OCI-LY1 (cell line): Measurements from ENCODE around the gene MSH6.

Experiments used
- H2AFZ ChIP-seq: fragments of 200-600 bp; sonication (generic), shearing (Covaris generic); 2 replicates; pipeline ENCODE4 v1.6.0; 2014; ENCODE audit warnings: antibody characterized with exemption, mild to moderate bottlenecking, low read length
- H3F3A ChIP-seq: fragments of 200-600 bp; sonication (generic), shearing (Covaris generic); 2 replicates; pipeline ENCODE4 v1.6.0; 2014; ENCODE audit warnings: mild to moderate bottlenecking, antibody characterized with exemption, low read length, moderate library complexity; ENCODE audit not compliant: insufficient read depth
- H3K27ac ChIP-seq: fragments of 200-600 bp; sonication (generic); 2 replicates; pipeline ENCODE4 v1.5.1; 2014; ENCODE audit warnings: low read length, mixed run types, mild to moderate bottlenecking, low read depth; ENCODE audit not compliant: poor library complexity, severe bottlenecking
- H3K27me3 ChIP-seq: fragments of 200-600 bp; sonication (generic); 2 replicates; pipeline ENCODE4 v1.6.0; 2014; ENCODE audit warnings: antibody characterized with exemption, mild to moderate bottlenecking, low read length, moderate library complexity; ENCODE audit not compliant: insufficient read depth
- H3K36me3 ChIP-seq: fragments of 200-600 bp; sonication (generic); 2 replicates; pipeline ENCODE4 v1.6.1; 2014; ENCODE audit warnings: mild to moderate bottlenecking, antibody characterized with exemption, low read length, moderate library complexity, mixed read lengths; ENCODE audit not compliant: insufficient read depth
- H3K4me1 ChIP-seq: fragments of 200-600 bp; sonication (generic); 2 replicates; pipeline ENCODE4 v1.5.1; 2014; ENCODE audit warnings: mild to moderate bottlenecking, low read length, moderate library complexity; ENCODE audit not compliant: insufficient read depth, severe bottlenecking
- H3K4me2 ChIP-seq: fragments of 200-600 bp; sonication (generic), shearing (Covaris generic); 2 replicates; pipeline ENCODE4 v1.6.1; 2014; ENCODE audit warnings: low read length
- H3K4me3 ChIP-seq: fragments of 200-600 bp; sonication (generic); 2 replicates; pipeline ENCODE4 v1.5.1; 2014; ENCODE audit warnings: low read length, low read depth, mild to moderate bottlenecking, mixed read lengths; ENCODE audit not compliant: poor library complexity, severe bottlenecking
- H3K79me2 ChIP-seq: fragments of 200-600 bp; shearing (Covaris generic); 2 replicates; pipeline ENCODE4 v1.6.1; 2016; ENCODE audit warnings: mixed run types, low read length, mixed read lengths; ENCODE audit not compliant: insufficient read depth
- H3K9ac ChIP-seq: fragments of 200-600 bp; sonication (generic), shearing (Covaris generic); 2 replicates; pipeline ENCODE4 v1.6.1; 2014; ENCODE audit warnings: mild to moderate bottlenecking, low read length, mixed read lengths
- H3K9me2 ChIP-seq: fragments of 200-600 bp; sonication (generic), shearing (Covaris generic); 2 replicates; pipeline ENCODE4 v1.6.1; 2014; ENCODE audit warnings: low read depth, mild to moderate bottlenecking, low read length, mixed read lengths
- H3K9me3 ChIP-seq: fragments of 200-600 bp; shearing (Covaris generic); 2 replicates; pipeline ENCODE4 v1.6.1; 2014; ENCODE audit warnings: low read length, mixed read lengths
- H4K20me1 ChIP-seq: fragments of 200-600 bp; sonication (generic), shearing (Covaris generic); 2 replicates; pipeline ENCODE4 v1.6.0; 2016; ENCODE audit warnings: mild to moderate bottlenecking, low read length; ENCODE audit not compliant: insufficient read depth
- CTCF ChIP-seq: fragments of 200-600 bp; sonication (generic), shearing (Covaris generic); IDR thresholded peaks from 2 replicates; pipeline ENCODE4 v1.5.1; 2017; ENCODE audit warnings: mild to moderate bottlenecking, antibody characterized with exemption, low read length, moderate library complexity, mixed read lengths
- EZH2 ChIP-seq: fragments of 200-600 bp; sonication (generic), shearing (Covaris generic); IDR thresholded peaks from 2 replicates; pipeline ENCODE4 v1.8.0; 2017; ENCODE audit warnings: borderline replicate concordance, mixed run types, mild to moderate bottlenecking, antibody characterized with exemption, low read length, moderate library complexity, mixed read lengths

The MSH6 gene

GRCh38 chr2:47842846-47843245, 59.9 kb downstream of the MSH6 start:
- no peak overlapping the region for H3K9ac ChIP-seq
- no peak for TF ChIP-seq CTCF
- TF ChIP-seq EZH2: no peak
- no peaks in the 10 kb centered on the region for H4K20me1 ChIP-seq
- H3K9me2 ChIP-seq: no peaks in the 10 kb centered on the region
- H3K4me1 ChIP-seq: no peaks in the 10 kb centered on the region
- peaks cover 21% of the 10 kb centered on the region for H3K36me3 ChIP-seq
- no peak overlapping the region for H3K27ac ChIP-seq
- no peaks in the 10 kb centered on the region for H3K27me3 ChIP-seq
- H3K79me2 ChIP-seq: peaks cover 59% of the 10 kb centered on the region
- no peak overlapping the region for H3K4me2 ChIP-seq
- H3K4me3 ChIP-seq: no peak overlapping the region
- H3K9me3 ChIP-seq: no peaks in the 10 kb centered on the region
- H3F3A ChIP-seq: no peaks in the 10 kb centered on the region
- no peak overlapping the region for H2AFZ ChIP-seq

GRCh38 chr2:47843407-47843806, 60.5 kb downstream of the MSH6 start:
- Histone ChIP-seq H3K9ac (no peak overlapping the region), H2AFZ (no peak overlapping the region), H3K9me3 (no peaks in the 10 kb centered on the region), H3K27me3 (no peaks in the 10 kb centered on the region), H3K36me3 (peaks cover 16% of the 10 kb centered on the region), H3K4me3 (no peak overlapping the region), H3K9me2 (no peaks in the 10 kb centered on the region), H4K20me1 (no peaks in the 10 kb centered on the region), H3F3A (no peaks in the 10 kb centered on the region), H3K79me2 (peaks cover 64% of the 10 kb centered on the region), H3K27ac (no peak overlapping the region), H3K4me1 (no peaks in the 10 kb centered on the region), H3K4me2 (no peak overlapping the region)
- TF ChIP-seq CTCF: no peak
- TF ChIP-seq EZH2: no peak

GRCh38 chr2:47844162-47844561, 61.2 kb downstream of the MSH6 start:
- H3F3A ChIP-seq: no peaks in the 10 kb centered on the region
- 0 out of 2 replicates have a peak, but pooled peaks cover 3% of the 10 kb centered on the region for H4K20me1 ChIP-seq
- H3K4me1 ChIP-seq: no peaks in the 10 kb centered on the region
- H3K9me3 ChIP-seq: no peaks in the 10 kb centered on the region
- TF ChIP-seq EZH2: no peak
- no peak for TF ChIP-seq CTCF
- no peak overlapping the region for H3K27ac ChIP-seq
- H3K4me2 ChIP-seq: no peak overlapping the region
- H3K27me3 ChIP-seq: no peaks in the 10 kb centered on the region
- H3K36me3 ChIP-seq: peaks cover 13% of the 10 kb centered on the region
- no peak overlapping the region for H3K9ac ChIP-seq
- H2AFZ ChIP-seq: no peak overlapping the region
- H3K9me2 ChIP-seq: no peaks in the 10 kb centered on the region
- H3K4me3 ChIP-seq: no peak overlapping the region
- peaks cover 71% of the 10 kb centered on the region for H3K79me2 ChIP-seq
